ENCODE measurements around the gene OPRPN. TPM values are rescaled to one million over a fixed set of nuclear protein-coding genes. Genes with fewer than 3 reads are reported as not detected.

OPRPN gene
- total and polyA plus RNA-seq, 9 of the 15 experiments (the other 6 are each of a cell fraction or from before 2014, with no cell fraction given): not detected

GRCh38 chr4:70449220-70449619 is 51.5 kb downstream of the OPRPN start (continued):
- no peak for TF ChIP-seq CEBPZ (IDR thresholded peaks at IDR 0.05; ENCODE audit: borderline replicate concordance, low read depth, low read length)
- TF ChIP-seq TRIM24 (IDR thresholded peaks at IDR 0.05): no peak
- no peak for TF ChIP-seq ZNF124 (CRISPR knock-in tag; IDR thresholded peaks at IDR 0.05)
- no peak for TF ChIP-seq NR2F6 (CRISPR knock-in tag; IDR thresholded peaks at IDR 0.05)
- TF ChIP-seq C11orf30 (IDR thresholded peaks at IDR 0.05; ENCODE audit: low read depth): no peak
- TF ChIP-seq ZNF76 (CRISPR knock-in tag; IDR thresholded peaks at IDR 0.05; ENCODE audit: borderline replicate concordance): no peak
- no peak for TF ChIP-seq CSDE1 (IDR thresholded peaks at IDR 0.05)
- no peak for TF ChIP-seq SREBF2 (CRISPR knock-in tag; IDR thresholded peaks at IDR 0.05)
- TF ChIP-seq TAF1 (IDR thresholded peaks at IDR 0.05; ENCODE audit: control insufficient read depth, extremely low read depth, insufficient read depth, low read length, severe bottlenecking): no peak
- no peak for TF ChIP-seq ZNF717 (CRISPR knock-in tag; IDR thresholded peaks at IDR 0.05)
- TF ChIP-seq IFI16 (CRISPR knock-in tag; IDR thresholded peaks at IDR 0.05): no peak
- no peak for TF ChIP-seq ZNF699 (CRISPR knock-in tag; IDR thresholded peaks at IDR 0.05; ENCODE audit: insufficient replicate concordance)
